ENCODE measurements around the gene CTNNA3. TPM values are rescaled to one million over a fixed set of nuclear protein-coding genes. Genes with fewer than 3 reads are reported as not detected.

Gene CTNNA3
- total RNA-seq, 4 donors from 2014 or later: 0.68 to 75.2 (median 1.4) TPM

GRCh38 chr10:67476201-67476600 is 219.8 kb downstream of the CTNNA3 start:
- 88% methylated on average over 4 of the region's 4 CpGs; no CpG with 5 or more reads in 1 of the 2 donors for WGBS, 2 donors (ENCODE audit: low coverage in 1 of 2)
- H3K27ac ChIP-seq: no peak overlapping the region
- DNase-seq: no peak

GRCh38 chr10:67473850-67474633 is 222.0 kb downstream of the CTNNA3 start:
- in situ Hi-C loops (cut with MboI; ENCODE audit: low pct_ligation_motif_present in 1 of 4, low pct_unique_long_range_greater_than_20kb in 1 of 4, low sequenced_read_pairs in 3 of 4): no loop called here
- DNase-seq: no peak
- WGBS, 2 donors (ENCODE audit: low coverage in 1 of 2): 78 to 80% methylated on average over 3 of the region's 3 CpGs

More at GRCh38 chr10:67476201-67476600, 219.8 kb downstream of the CTNNA3 start:
- Histone ChIP-seq H3K9me3 (no peaks in the 10 kb centered on the region), H3K36me3 (no peaks in the 10 kb centered on the region), H3K4me3 (no peak overlapping the region), H3K4me1 (no peaks in the 10 kb centered on the region), H3K27me3 (no peaks in the 10 kb centered on the region)
- in situ Hi-C loops (cut with MboI; ENCODE audit: low pct_ligation_motif_present in 1 of 4, low pct_unique_long_range_greater_than_20kb in 1 of 4, low sequenced_read_pairs in 3 of 4): no loop called here
- no peak for TF ChIP-seq POLR2AphosphoS5 (IDR thresholded peaks at IDR 0.05)
- intact Hi-C loops (cut with DNase I; ENCODE audit: low total_unique reads): no loop called here

GRCh38 chr10:67471022-67471421 is 225.0 kb downstream of the CTNNA3 start:
- H3K4me1 ChIP-seq: no peaks in the 10 kb centered on the region
- intact Hi-C loops (cut with DNase I; ENCODE audit: low total_unique reads) (no loop called here), in situ Hi-C loops (cut with MboI; ENCODE audit: low pct_ligation_motif_present in 1 of 4, low pct_unique_long_range_greater_than_20kb in 1 of 4, low sequenced_read_pairs in 3 of 4) (no loop called here)
- no peak for TF ChIP-seq CTCF (IDR thresholded peaks at IDR 0.05)
- no peak for TF ChIP-seq EP300 (IDR thresholded peaks at IDR 0.05; ENCODE audit: low read depth)
- no peaks in the 10 kb centered on the region for H3K27me3 ChIP-seq
- no peak overlapping the region for H3K27ac ChIP-seq
- WGBS, 2 donors (ENCODE audit: low coverage in 1 of 2): 56 to 77% methylated on average over 1 to 3 of the region's 3 CpGs
- no peaks in the 10 kb centered on the region for H3K9me3 ChIP-seq
- no peak overlapping the region for H3K4me3 ChIP-seq
- DNase-seq: no peak
- H3K36me3 ChIP-seq: no peaks in the 10 kb centered on the region

More at GRCh38 chr10:67473850-67474633, 222.0 kb downstream of the CTNNA3 start:
- Histone ChIP-seq H3K9me3 (no peaks in the 10 kb centered on the region), H3K4me3 (no peak overlapping the region), H3K36me3 (no peaks in the 10 kb centered on the region), H3K27ac (no peak overlapping the region), H3K27me3 (no peaks in the 10 kb centered on the region), H3K4me1 (no peaks in the 10 kb centered on the region)
- intact Hi-C loops (cut with DNase I; ENCODE audit: low total_unique reads): no loop called here
- TF ChIP-seq EP300 (IDR thresholded peaks at IDR 0.05; ENCODE audit: low read depth): no peak
- TF ChIP-seq POLR2A (IDR thresholded peaks at IDR 0.05): no peak
- TF ChIP-seq POLR2AphosphoS5 (IDR thresholded peaks at IDR 0.05): no peak
- no peak for TF ChIP-seq CTCF (IDR thresholded peaks at IDR 0.05)

GRCh38 chr10:67464278-67464677 is 231.7 kb downstream of the CTNNA3 start:
- in situ Hi-C loops (cut with MboI; ENCODE audit: low pct_ligation_motif_present in 1 of 4, low pct_unique_long_range_greater_than_20kb in 1 of 4, low sequenced_read_pairs in 3 of 4) (no loop called here), intact Hi-C loops (cut with DNase I; ENCODE audit: low total_unique reads) (no loop called here)
- TF ChIP-seq EP300 (IDR thresholded peaks at IDR 0.05; ENCODE audit: low read depth) (no peak), CTCF (IDR thresholded peaks at IDR 0.05) (no peak), POLR2AphosphoS5 (IDR thresholded peaks at IDR 0.05) (no peak), POLR2A (IDR thresholded peaks at IDR 0.05) (no peak)
- Histone ChIP-seq H3K27ac (no peak overlapping the region), H3K27me3 (no peaks in the 10 kb centered on the region), H3K4me1 (no peaks in the 10 kb centered on the region), H3K4me3 (no peak overlapping the region), H3K9me3 (no peaks in the 10 kb centered on the region), H3K36me3 (no peaks in the 10 kb centered on the region)
- 51 to 66% methylated on average over 3 of the region's 3 CpGs for WGBS, 2 donors (ENCODE audit: low coverage in 1 of 2)
- DNase-seq: no peak
